K562 (cell line): ENCODE data around the gene SOBP. TPM values are rescaled to one million over a fixed set of nuclear protein-coding genes. Genes with fewer than 3 reads are reported as not detected.

ENCODE experiments used
- ATAC-seq: fragments of 200-7000 bp; cut with Tn5 transposase; 3 replicates; pipeline ENCODE4 v1.9.1; 2020; ENCODE audit warnings: moderate library complexity
- BruUV-seq: library from RNA; stranded (reverse); fragments of 400-500 nt; replicated peaks from 2 replicates; lab custom pipeline; 2021; lab: Mats Ljungman, UMichigan
- CTCF ChIA-PET: fragments of 300-600 bp; formaldehyde crosslinking; extraction: SDS; loops from one replicate; lab custom pipeline; 2021; ENCODE audit warnings: low intra/inter-chr PET ratio; lab: Yijun Ruan, JAX
- POLR2A ChIA-PET: fragments of 300-600, 350-650 bp; sonication (Branson Sonifier 250); formaldehyde crosslinking; extraction: SDS; loops from one replicate; lab custom pipeline; 2021; ENCODE audit warnings: antibody characterized with exemption, inconsistent platforms; lab: Yijun Ruan, JAX
- DNase-seq, 4 experiments: peaks; one replicate each; pipeline versions ENCODE4 v3.0.0 to v3.0.0-alpha.2; 2011 to 2018; ENCODE audit warnings: low spot score in 3 of 4, mixed read lengths in 3 of 4; ENCODE audit errors: extremely low read depth in 1 of 4
- FAIRE-seq: peaks from 2 replicates; lab custom pipeline; 2011; peaks lifted over from hg19 to GRCh38; lab: Jason Lieb, UNC
- H2AFZ ChIP-seq: 2 replicates; pipeline ENCODE4 v1.6.0; 2011; ENCODE audit warnings: low read depth, low read length, control low read depth, inconsistent platforms
- H3K27ac ChIP-seq: fragments of 200-600 bp; 3 replicates; pipeline ENCODE4 v1.8.0; 2011; ENCODE audit warnings: low read depth, mild to moderate bottlenecking, control low read depth, inconsistent platforms, low read length, moderate library complexity, mixed read lengths; ENCODE audit errors: extremely low read depth
- H3K27me3 ChIP-seq, 2 experiments: fragments of 300-600 bp in 1 of 2; 2 replicates in 1 of 2; 3 replicates in 1 of 2; pipeline versions ENCODE4 v1.6.0 to v1.8.0; 2011; ENCODE audit warnings: inconsistent platforms in 2 of 2, low read length in 2 of 2, mild to moderate bottlenecking in 1 of 2, mixed read lengths in 1 of 2, moderate library complexity in 1 of 2; ENCODE audit not compliant: control insufficient read depth in 2 of 2, insufficient read depth in 2 of 2
- H3K36me3 ChIP-seq: fragments of 300-600 bp; 3 replicates; pipeline ENCODE4 v1.8.0; 2011; ENCODE audit warnings: mild to moderate bottlenecking, low read length, inconsistent platforms; ENCODE audit not compliant: control insufficient read depth, insufficient read depth
- H3K4me1 ChIP-seq, 2 experiments: fragments of 200-600 bp in 1 of 2; replicated peaks in 1 of 2; 2 replicates in 1 of 2; 3 replicates in 1 of 2; pipeline versions ENCODE4 v1.5.1 to v1.8.0; 2011; ENCODE audit warnings: inconsistent platforms in 2 of 2, low read length in 2 of 2, mild to moderate bottlenecking in 1 of 2, mixed read lengths in 1 of 2, moderate library complexity in 1 of 2; ENCODE audit not compliant: control insufficient read depth in 2 of 2, insufficient read depth in 2 of 2
- H3K4me2 ChIP-seq: 2 replicates; pipeline ENCODE4 v1.6.1; 2011; ENCODE audit warnings: low read length, control low read depth, inconsistent platforms, mixed read lengths; ENCODE audit not compliant: insufficient read depth
- H3K4me3 ChIP-seq: fragments of 200-600 bp; sonication (generic), shearing (Covaris generic); 2 replicates; pipeline ENCODE4 v1.5.1; 2016; ENCODE audit warnings: control low read depth, inconsistent platforms
- H3K79me2 ChIP-seq: fragments of 200-600 bp; 3 replicates; pipeline ENCODE4 v1.8.0; 2011; ENCODE audit warnings: low read length, inconsistent platforms; ENCODE audit not compliant: control insufficient read depth, insufficient read depth
- H3K9ac ChIP-seq, 2 experiments: 2 replicates each; pipeline versions ENCODE4 v1.6.0 to v1.6.1; 2011; ENCODE audit warnings: low read depth in 2 of 2, low read length in 2 of 2, control low read depth in 1 of 2, inconsistent platforms in 1 of 2, mild to moderate bottlenecking in 1 of 2, mixed read lengths in 1 of 2; ENCODE audit not compliant: insufficient read depth in 1 of 2
- H3K9me1 ChIP-seq: one replicate; pipeline ENCODE4 v1.6.0; 2011; ENCODE audit warnings: inconsistent platforms, mild to moderate bottlenecking, low read length, moderate library complexity; ENCODE audit not compliant: control insufficient read depth, insufficient read depth
- H3K9me3 ChIP-seq: replicated peaks from 2 replicates; pipeline ENCODE4 v1.5.1; 2011; ENCODE audit warnings: low read depth, low read length, inconsistent platforms; ENCODE audit not compliant: control insufficient read depth, insufficient read depth
- H4K20me1 ChIP-seq: replicated peaks from 2 replicates; pipeline ENCODE4 v1.6.1; 2011; ENCODE audit warnings: low read length, inconsistent platforms, mixed read lengths; ENCODE audit not compliant: control insufficient read depth, insufficient read depth
- C11orf30 ChIP-seq: fragments of 450-650 bp; IDR thresholded peaks from 2 replicates; pipeline ENCODE4 v1.6.1; 2016; ENCODE audit warnings: low read depth, mild to moderate bottlenecking
- FOXJ3 ChIP-seq: sonication (generic); formaldehyde crosslinking; IDR thresholded peaks from 2 replicates; pipeline ENCODE4 v1.4.0; 2020; ENCODE audit warnings: mild to moderate bottlenecking, missing genetic modification reagents
- MAFG ChIP-seq: fragments of 450-650 bp; conservative IDR thresholded peaks from 2 replicates; pipeline ENCODE4 v1.6.1; 2016; ENCODE audit warnings: missing genetic modification characterization, missing compliant biosample characterization
- ZBTB17 ChIP-seq: fragments of 450-650 bp; formaldehyde crosslinking; IDR thresholded peaks from 2 replicates; pipeline ENCODE4 v1.4.0; 2020; ENCODE audit warnings: mild to moderate bottlenecking
- ZNF274 ChIP-seq: IDR thresholded peaks from 2 replicates; pipeline ENCODE4 v1.6.1; 2011; ENCODE audit warnings: low read depth, mild to moderate bottlenecking, low read length, moderate library complexity, borderline replicate concordance
- ZNF316 ChIP-seq: fragments of 450-650 bp; IDR thresholded peaks from 2 replicates; pipeline ENCODE4 v1.6.1; 2016
- WGBS: fragments of 100-300 bp; shearing (Covaris generic); methylation state at CpG from one replicate; pipeline ENCODE4 v1.1.6; 2016; ENCODE audit warnings: low coverage, mixed read lengths; ENCODE audit not compliant: insufficient coverage; ENCODE audit errors: missing lambda C conversion rate; 5-methylcytosine and 5-hydroxymethylcytosine counted together
- in situ Hi-C: fragments of 300-500 bp; cut with MboI; formaldehyde crosslinking; loops from 4 replicates; pipeline ENCODE4 v1.15.0; 2018; ENCODE audit warnings: inconsistent platforms, mixed read lengths
- intact Hi-C: fragments of 100-400 bp; cut with micrococcal nuclease; formaldehyde crosslinking; loops from 2 replicates; pipeline ENCODE4 v1.14.2; 2022
- polyA plus RNA-seq, 8 experiments: library from polyadenylated mRNA; depleted of rRNA in 4 of 8; stranded (reverse) in 5 of 8; unstranded in 3 of 8; fragments of >200 nt; fragmentation: Nextera tagmentation in 2 of 8; fragmentation: Illumina TruSeq in 1 of 8; extraction: Ambion mirVana in 2 of 8; extraction: Trizol in 1 of 8; gene quantifications; 2 replicates each; pipeline versions ENCODE4 v1.2.1 to v1.2.3, GENCODE V29; 2011 to 2014; ENCODE audit warnings: inconsistent platforms in 1 of 8, missing spikeins in 1 of 8
- total RNA-seq, 7 experiments: library from RNA; depleted of rRNA in 6 of 7; stranded (reverse); fragments of >200 nt in 6 of 7; fragmentation: Illumina TruSeq in 2 of 7; extraction: Trizol in 2 of 7; gene quantifications; 2 replicates each; pipeline versions ENCODE4 v1.2.1 to v1.2.3, GENCODE V29; 2011 to 2021; ENCODE audit warnings: low replicate concordance in 1 of 7
- TF ChIP-seq, protein P1 (sequence below): fragments of 250-450 bp; sonication (Bioruptor Pico); IDR thresholded peaks from 2 replicates; pipeline ENCODE4 v1.8.0; 2022; ENCODE audit warnings: moderate library complexity, mild to moderate bottlenecking, inconsistent platforms
- TF ChIP-seq, protein P2 (sequence below): fragments of 200-800 bp; sonication (Bioruptor generic); IDR thresholded peaks from 2 replicates; pipeline ENCODE4 v1.6.1; 2017; ENCODE audit warnings: missing genetic modification characterization, missing compliant biosample characterization
- TF ChIP-seq, protein P3 (sequence below): fragments of 450-650 bp; formaldehyde crosslinking; IDR thresholded peaks from 2 replicates; pipeline ENCODE4 v1.4.0; 2020; ENCODE audit warnings: mild to moderate bottlenecking

Gene SOBP
- total and polyA plus RNA-seq, 9 of the 15 experiments (the other 6 are each of a cell fraction or from before 2014, with no cell fraction given), result 0.16 TPM; not detected in 8

DNA sequence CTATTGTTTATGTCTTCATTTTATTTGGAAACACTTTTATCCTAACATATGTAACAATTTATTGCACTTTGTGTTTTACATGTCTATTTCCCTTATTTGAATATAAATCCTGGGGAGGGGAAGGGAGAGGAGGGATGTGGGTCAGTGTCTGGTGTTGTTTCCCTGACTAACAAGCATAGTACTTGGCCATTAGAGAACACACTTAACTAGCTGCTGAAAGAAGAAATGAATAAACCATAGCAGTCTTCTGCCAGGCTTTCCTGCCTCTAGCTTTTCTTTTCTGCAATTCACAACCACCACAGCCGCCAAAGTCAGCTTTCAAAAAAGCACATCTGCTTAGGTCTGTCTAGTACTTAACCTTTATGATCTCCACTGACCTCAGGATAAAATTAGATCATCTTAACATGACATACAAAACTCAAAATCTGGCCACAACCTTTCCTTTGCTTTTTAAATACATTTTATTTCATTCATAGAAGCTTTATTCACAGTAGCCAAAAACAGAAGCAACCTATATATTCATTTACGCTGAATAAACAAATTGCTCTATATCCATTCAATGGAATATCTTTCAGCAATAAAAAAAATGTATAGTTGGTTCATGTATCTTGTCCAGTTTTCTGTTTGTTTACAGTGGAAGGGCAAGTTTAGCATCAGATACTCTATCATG, 46.8 kb upstream of the SOBP start:
- in situ Hi-C loops (no loop called here), intact Hi-C loops (no loop called here)
- Histone ChIP-seq H3K36me3 (peaks cover 11% of the 10 kb centered on the region; the same call in 1 of the 3 replicates), H3K4me1 (no peaks in the 10 kb centered on the region), H3K9me1 (no peaks in the 10 kb centered on the region), H3K9ac (no peak overlapping the region), H3K9me3 (peaks cover 7% of the 10 kb centered on the region), H2AFZ (no peak overlapping the region), H3K27me3 (no peaks in the 10 kb centered on the region), H3K79me2 (no peaks in the 10 kb centered on the region; the same call in 2 of the 3 replicates), H3K27ac (no peak overlapping the region), H3K4me3 (no peak overlapping the region), H4K20me1 (no peaks in the 10 kb centered on the region), H3K4me2 (no peak overlapping the region)
- TF ChIP-seq ZNF316, result peak; percentile 60
- TF ChIP-seq, protein P1, sequence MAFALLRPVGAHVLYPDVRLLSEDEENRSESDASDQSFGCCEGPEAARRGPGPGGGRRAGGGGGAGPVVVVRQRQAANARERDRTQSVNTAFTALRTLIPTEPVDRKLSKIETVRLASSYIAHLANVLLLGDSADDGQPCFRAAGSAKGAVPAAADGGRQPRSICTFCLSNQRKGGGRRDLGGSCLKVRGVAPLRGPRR (CRISPR knock-in tag), result no peak
- TF ChIP-seq FOXJ3 (CRISPR knock-in tag), result no peak
- no peak for TF ChIP-seq ZNF274
- TF ChIP-seq C11orf30, result peak; percentile 44
- TF ChIP-seq, protein P2, sequence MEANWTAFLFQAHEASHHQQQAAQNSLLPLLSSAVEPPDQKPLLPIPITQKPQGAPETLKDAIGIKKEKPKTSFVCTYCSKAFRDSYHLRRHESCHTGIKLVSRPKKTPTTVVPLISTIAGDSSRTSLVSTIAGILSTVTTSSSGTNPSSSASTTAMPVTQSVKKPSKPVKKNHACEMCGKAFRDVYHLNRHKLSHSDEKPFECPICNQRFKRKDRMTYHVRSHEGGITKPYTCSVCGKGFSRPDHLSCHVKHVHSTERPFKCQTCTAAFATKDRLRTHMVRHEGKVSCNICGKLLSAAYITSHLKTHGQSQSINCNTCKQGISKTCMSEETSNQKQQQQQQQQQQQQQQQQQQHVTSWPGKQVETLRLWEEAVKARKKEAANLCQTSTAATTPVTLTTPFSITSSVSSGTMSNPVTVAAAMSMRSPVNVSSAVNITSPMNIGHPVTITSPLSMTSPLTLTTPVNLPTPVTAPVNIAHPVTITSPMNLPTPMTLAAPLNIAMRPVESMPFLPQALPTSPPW (CRISPR knock-in tag), result no peak
- TF ChIP-seq, protein P3, sequence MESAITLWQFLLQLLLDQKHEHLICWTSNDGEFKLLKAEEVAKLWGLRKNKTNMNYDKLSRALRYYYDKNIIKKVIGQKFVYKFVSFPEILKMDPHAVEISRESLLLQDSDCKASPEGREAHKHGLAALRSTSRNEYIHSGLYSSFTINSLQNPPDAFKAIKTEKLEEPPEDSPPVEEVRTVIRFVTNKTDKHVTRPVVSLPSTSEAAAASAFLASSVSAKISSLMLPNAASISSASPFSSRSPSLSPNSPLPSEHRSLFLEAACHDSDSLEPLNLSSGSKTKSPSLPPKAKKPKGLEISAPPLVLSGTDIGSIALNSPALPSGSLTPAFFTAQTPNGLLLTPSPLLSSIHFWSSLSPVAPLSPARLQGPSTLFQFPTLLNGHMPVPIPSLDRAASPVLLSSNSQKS (CRISPR knock-in tag), result no peak
- no peak for TF ChIP-seq ZBTB17 (CRISPR knock-in tag)
- peak; percentile 15; the same call in 1 of the 2 replicates for TF ChIP-seq MAFG (tag)
- ChIA-PET CTCF (no interaction called here), POLR2A (interaction anchor here (3.6 kb wide), 1 partner anchor 16 kb away, joined by 12 read pairs; the partner anchor contains the start of gene PDSS2)
- FAIRE-seq, result no peak
- DNase-seq, result no peak
- ATAC-seq, result no peak
- BruUV-seq, result no TSS peak
- WGBS, result 69% methylated on average over 2 of the region's 2 CpGs
